Transverse colon (tissue), 4 donors: ENCODE results near the gene MED6. TPM values are rescaled to one million over a fixed set of nuclear protein-coding genes. Genes with fewer than 3 reads are reported as not detected.

Experiments used
- DNase-seq: peaks from one replicate; pipeline ENCODE4 v3.0.0-alpha.2; 2019
- H3K27ac ChIP-seq, 4 donors: fragments of 200-600 bp; sonication (generic); 2 replicates each; pipeline ENCODE4 v1.5.1; 2016 to 2018; ENCODE audit warnings: inconsistent platforms in 4 of 4
- H3K27me3 ChIP-seq: fragments of 200-600 bp; sonication (generic); 2 replicates; pipeline ENCODE4 v1.5.1; 2017; ENCODE audit warnings: inconsistent platforms
- H3K36me3 ChIP-seq, 4 donors: fragments of 200-600 bp; sonication (generic); 2 replicates each; pipeline ENCODE4 v1.5.1; 2017 to 2019; ENCODE audit warnings: inconsistent platforms in 4 of 4
- H3K4me1 ChIP-seq, 4 donors: fragments of 200-600 bp; sonication (generic); 2 replicates each; pipeline ENCODE4 v1.5.1; 2017 to 2020; ENCODE audit warnings: inconsistent platforms in 4 of 4
- H3K4me3 ChIP-seq, 4 donors: fragments of 200-600 bp; sonication (generic); 1 replicate in 1 of 4; 2 replicates in 3 of 4; pipeline versions ENCODE4 v1.5.1 to v1.6.1; 2017 to 2019; ENCODE audit warnings: inconsistent platforms in 4 of 4
- H3K9me3 ChIP-seq, 2 donors: fragments of 200-600 bp; sonication (generic); 2 replicates each; pipeline ENCODE4 v1.5.1; 2017 to 2019; ENCODE audit warnings: inconsistent platforms in 2 of 2
- CTCF ChIP-seq, 5 experiments: fragments of 200-600 bp in 3 of 5; fragments of 450-650 bp in 2 of 5; sonication (generic) in 3 of 5; IDR thresholded peaks; 1 replicate in 2 of 5; 2 replicates in 3 of 5; pipeline ENCODE4 v1.5.1; 2016 to 2017; ENCODE audit warnings: antibody characterized with exemption in 5 of 5, inconsistent platforms in 3 of 5, mild to moderate bottlenecking in 2 of 5, moderate library complexity in 1 of 5
- EP300 ChIP-seq: sonication (generic); formaldehyde crosslinking; IDR thresholded peaks from one replicate; pipeline ENCODE4 v1.6.1; 2017; ENCODE audit warnings: antibody characterized with exemption, low read depth
- POLR2A ChIP-seq: fragments of 450-650 bp; IDR thresholded peaks from one replicate; pipeline ENCODE4 v1.6.1; 2016; ENCODE audit warnings: antibody characterized with exemption, mild to moderate bottlenecking, moderate library complexity
- POLR2AphosphoS5 ChIP-seq, 3 donors: sonication (generic); formaldehyde crosslinking; IDR thresholded peaks; one replicate each; pipeline ENCODE4 v1.6.1; 2016; ENCODE audit warnings: antibody characterized with exemption in 3 of 3
- WGBS, 2 donors: methylation state at CpG; one replicate each; pipeline ENCODE4 v1.1.5; 2018; ENCODE audit warnings: low coverage in 1 of 2; 5-methylcytosine and 5-hydroxymethylcytosine counted together
- in situ Hi-C, 4 donors: fragments of 200-750 bp; cut with MboI; loops; one replicate each; pipeline versions ENCODE4 v1.15.0 to v1.15.1; 2017; ENCODE audit warnings: low sequenced_read_pairs in 3 of 4, low pct_ligation_motif_present in 1 of 4, low pct_unique_long_range_greater_than_20kb in 1 of 4
- intact Hi-C: fragments of 100-400 bp; cut with DNase I; formaldehyde crosslinking; loops from one replicate; pipeline ENCODE4 v1.15.1; 2023; ENCODE audit warnings: low total_unique reads
- total RNA-seq, 4 donors: library from RNA; depleted of rRNA; stranded (reverse); fragments of >200 nt; gene quantifications; one replicate each; pipeline ENCODE4 v1.1.0, GENCODE V29; 2016

Gene MED6
- total RNA-seq, 4 donors from 2014 or later = 6.0 to 33.5 (median 23.7) TPM

- H3K4me1 ChIP-seq = peaks cover 7 to 18% (median 11%) of the 10 kb centered on the region in 4 donors
- 50 to 52% methylated on average over 1 of the region's 1 CpG for WGBS, 2 donors
- DNase-seq = no peak
- peak overlapping the region in 1 of 4 donors; percentile 99 for H3K4me3 ChIP-seq
- H3K9me3 ChIP-seq = no peaks in the 10 kb centered on the region
- in situ Hi-C loops (no loop called here), intact Hi-C loops (no loop called here)
- H3K36me3 ChIP-seq = peaks cover 0 to 20% (median 7%) of the 10 kb centered on the region in 4 donors
- H3K27me3 ChIP-seq = no peaks in the 10 kb centered on the region
- no peak for TF ChIP-seq CTCF (IDR thresholded peaks at IDR 0.05)
- no peak for TF ChIP-seq POLR2A
- no peak for TF ChIP-seq EP300
- TF ChIP-seq POLR2AphosphoS5 (IDR thresholded peaks at IDR 0.05) = no peak
- no peak overlapping the region for H3K27ac ChIP-seq
Observed at GRCh38 chr14:70599345-70599744, 1.1 kb downstream of the MED6 start.

DNA sequence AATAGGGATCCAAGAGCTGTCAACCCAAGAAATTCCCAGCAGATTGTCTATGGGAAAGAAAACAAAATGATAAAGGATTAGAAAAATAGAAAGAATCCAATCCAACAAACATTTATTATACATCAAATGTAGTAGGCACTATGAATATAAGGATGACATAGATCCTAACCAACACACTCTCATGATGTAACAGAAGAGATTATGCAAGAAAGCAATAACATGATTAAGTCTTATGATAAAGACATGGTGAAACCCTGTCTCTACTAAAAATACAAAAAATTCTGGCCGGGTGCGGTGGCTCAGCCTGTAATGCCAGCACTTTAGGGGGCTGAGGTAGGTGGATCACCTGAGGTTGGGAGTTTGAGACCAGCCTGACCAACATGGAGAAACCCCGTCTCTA, 2.7 kb downstream of the MED6 start:
- TF ChIP-seq POLR2AphosphoS5 (IDR thresholded peaks at IDR 0.05) = no peak
- no peak for TF ChIP-seq EP300
- TF ChIP-seq CTCF (IDR thresholded peaks at IDR 0.05) = no peak
- no peak for TF ChIP-seq POLR2A

GRCh38 chr14:70595443-70596185, 4.8 kb downstream of the MED6 start:
- Histone ChIP-seq H3K36me3 (peaks cover 0 to 56% (median 21%) of the 10 kb centered on the region in 4 donors), H3K9me3 (no peaks in the 10 kb centered on the region), H3K27me3 (no peaks in the 10 kb centered on the region), H3K4me3 (no peak overlapping the region), H3K4me1 (peaks cover 7 to 13% (median 11%) of the 10 kb centered on the region in 4 donors), H3K27ac (no peak overlapping the region)
- intact Hi-C loops = no loop called here
- in situ Hi-C loops = no loop called here
- 95% methylated on average over 9 of the region's 9 CpGs; no CpG with 5 or more reads in 1 of the 2 donors for WGBS, 2 donors
- no peak for DNase-seq
- TF ChIP-seq POLR2A (no peak), EP300 (no peak), POLR2AphosphoS5 (IDR thresholded peaks at IDR 0.05) (no peak), CTCF (IDR thresholded peaks at IDR 0.05) (no peak)

More for the DNA sequence above, 2.7 kb downstream of the MED6 start:
- Histone ChIP-seq H3K36me3 (peaks cover 0 to 36% (median 13%) of the 10 kb centered on the region in 4 donors), H3K27ac (no peak overlapping the region), H3K9me3 (no peaks in the 10 kb centered on the region), H3K27me3 (no peaks in the 10 kb centered on the region), H3K4me3 (no peak overlapping the region), H3K4me1 (peaks cover 7 to 18% (median 11%) of the 10 kb centered on the region in 4 donors)
- intact Hi-C loops = no loop called here
- 80 to 97% methylated on average over 3 of the region's 3 CpGs for WGBS, 2 donors
- no peak for DNase-seq
- in situ Hi-C loops = no loop called here

DNA sequence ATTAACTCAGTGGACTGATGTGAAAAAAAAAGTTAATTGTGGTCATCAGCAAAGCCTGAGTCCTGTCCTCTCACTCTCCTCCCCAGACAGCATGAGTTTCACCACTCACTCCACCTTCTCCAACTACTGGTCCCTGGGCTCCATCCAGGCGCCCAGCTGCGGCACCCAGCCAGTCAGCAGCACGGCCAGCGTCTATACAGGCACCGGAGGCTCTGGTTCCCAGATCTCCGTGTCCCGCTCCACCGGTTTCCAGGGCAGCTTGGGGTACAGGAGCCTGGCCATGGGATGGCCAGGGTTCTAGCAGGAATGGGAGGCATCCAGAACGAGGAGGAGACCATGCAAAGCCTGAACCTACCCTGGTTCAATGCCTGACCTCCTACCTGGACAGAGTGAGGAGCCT, 6.0 kb downstream of the MED6 start:
- 97% methylated on average over 9 of the region's 9 CpGs; no CpG with 5 or more reads in 1 of the 2 donors for WGBS, 2 donors
- no peak for TF ChIP-seq CTCF (IDR thresholded peaks at IDR 0.05)
- no peak for TF ChIP-seq EP300
- TF ChIP-seq POLR2AphosphoS5 (IDR thresholded peaks at IDR 0.05) = no peak
- TF ChIP-seq POLR2A = no peak
- in situ Hi-C loops = no loop called here

More for the DNA sequence above, 6.0 kb downstream of the MED6 start:
- no peaks in the 10 kb centered on the region for H3K9me3 ChIP-seq
- H3K27ac ChIP-seq = no peak overlapping the region
- peaks cover 4 to 7% (median 6%) of the 10 kb centered on the region in 4 donors for H3K4me1 ChIP-seq
- no peaks in the 10 kb centered on the region for H3K27me3 ChIP-seq
- H3K4me3 ChIP-seq = no peak overlapping the region
- DNase-seq = no peak
- intact Hi-C loops = no loop called here
- peaks cover 0 to 60% (median 23%) of the 10 kb centered on the region in 4 donors for H3K36me3 ChIP-seq
